NCI-H1417 treated with DMSO at 0.1 percent for 48 hours (cell line): ENCODE measurements around the gene NRP2.

Source experiments
- DNase-seq: peaks from one replicate; lab custom pipeline; 2025; lab: John Stamatoyannopoulos, UW

NRP2 gene

GRCh38 chr2:205776139-205776538 lies 93.8 kb downstream of the NRP2 start:
- no peak for DNase-seq

GRCh38 chr2:205776720-205777119 lies 94.4 kb downstream of the NRP2 start:
- no peak for DNase-seq

DNA sequence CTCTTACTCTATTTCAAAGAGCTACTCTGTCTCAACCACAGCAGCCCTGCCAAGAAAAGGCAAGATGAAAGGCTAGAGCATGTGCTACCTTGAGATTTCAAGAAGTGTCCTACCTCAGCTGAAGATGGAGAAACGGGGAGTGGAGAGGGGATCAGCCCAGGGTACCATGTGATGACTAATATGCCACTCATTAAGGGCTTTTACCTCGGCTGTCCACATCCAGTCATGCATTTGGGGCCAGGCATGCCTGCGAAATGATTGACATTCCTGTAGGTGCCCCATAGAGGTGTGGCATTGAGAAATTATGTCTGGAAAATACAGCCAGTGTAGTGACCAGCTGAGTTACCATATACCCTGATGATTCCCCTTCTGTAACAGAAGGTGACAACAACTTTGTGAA lies 96.1 kb downstream of the NRP2 start:
- no peak for DNase-seq

GRCh38 chr2:205780645-205781044 lies 98.3 kb downstream of the NRP2 start:
- no peak for DNase-seq

DNA sequence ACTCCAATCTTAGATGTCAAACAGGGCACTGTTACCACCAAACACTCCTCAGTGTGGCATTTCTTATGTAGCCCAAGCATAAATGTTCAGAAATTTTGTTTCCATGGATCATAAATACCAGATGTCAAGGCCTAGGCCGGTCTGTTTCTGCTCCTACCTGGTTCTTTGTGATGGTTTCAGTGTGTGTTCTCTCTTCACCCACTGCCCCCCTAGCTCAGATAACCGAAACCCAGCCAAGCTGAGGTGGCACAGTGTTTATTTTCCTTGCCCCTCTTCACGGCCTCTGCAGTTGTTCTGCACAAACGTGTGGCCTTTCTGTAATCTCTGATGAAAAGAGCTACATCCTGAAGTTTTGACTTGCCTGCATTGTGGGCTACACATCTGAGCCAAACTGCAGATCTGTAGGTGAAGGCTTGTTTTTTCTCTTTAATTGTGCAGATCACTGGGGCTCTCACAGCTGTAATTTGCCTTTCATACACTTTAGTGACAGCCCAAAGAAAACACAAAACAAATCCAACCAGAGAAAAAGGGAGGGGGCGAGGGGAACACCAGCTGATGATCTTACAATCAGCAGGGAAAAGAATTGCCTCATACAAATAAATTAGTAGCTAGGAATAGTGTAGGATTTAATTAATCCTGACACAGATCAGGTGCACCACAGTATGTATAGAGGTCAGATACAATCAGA lies 99.1 kb downstream of the NRP2 start:
- DNase-seq = no peak

GRCh38 chr2:205782941-205783340 lies 100.6 kb downstream of the NRP2 start:
- DNase-seq = no peak

DNA sequence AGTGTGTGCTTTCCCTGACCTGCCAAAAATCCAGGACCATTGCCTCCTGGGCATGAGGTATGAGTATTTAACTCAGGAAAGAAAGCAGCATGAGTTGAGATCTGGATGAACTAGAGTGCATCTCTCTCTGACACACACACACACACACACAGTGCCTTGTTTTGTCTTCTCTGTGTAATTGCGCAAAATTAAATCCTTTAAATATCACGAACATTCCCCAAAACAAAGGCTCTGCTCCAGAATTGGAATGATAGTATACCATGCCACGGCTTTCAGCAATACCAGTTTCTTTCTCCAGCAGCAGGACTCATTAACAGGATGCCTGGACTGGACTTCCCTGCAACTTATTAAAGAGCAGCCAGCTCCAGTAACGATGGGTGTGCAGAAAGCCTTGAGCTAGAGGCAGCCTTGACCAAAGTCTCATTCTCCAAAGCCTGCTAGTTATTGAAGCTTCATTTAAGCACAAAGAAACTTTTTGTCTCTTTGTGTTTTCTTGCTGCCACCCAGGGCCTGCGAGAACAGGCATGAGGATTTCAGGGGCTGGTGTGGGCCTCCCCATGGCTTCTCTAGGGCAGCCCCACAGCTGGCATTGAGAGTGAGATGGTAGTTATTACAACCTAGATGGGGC lies 101.7 kb downstream of the NRP2 start:
- no peak for DNase-seq

DNA sequence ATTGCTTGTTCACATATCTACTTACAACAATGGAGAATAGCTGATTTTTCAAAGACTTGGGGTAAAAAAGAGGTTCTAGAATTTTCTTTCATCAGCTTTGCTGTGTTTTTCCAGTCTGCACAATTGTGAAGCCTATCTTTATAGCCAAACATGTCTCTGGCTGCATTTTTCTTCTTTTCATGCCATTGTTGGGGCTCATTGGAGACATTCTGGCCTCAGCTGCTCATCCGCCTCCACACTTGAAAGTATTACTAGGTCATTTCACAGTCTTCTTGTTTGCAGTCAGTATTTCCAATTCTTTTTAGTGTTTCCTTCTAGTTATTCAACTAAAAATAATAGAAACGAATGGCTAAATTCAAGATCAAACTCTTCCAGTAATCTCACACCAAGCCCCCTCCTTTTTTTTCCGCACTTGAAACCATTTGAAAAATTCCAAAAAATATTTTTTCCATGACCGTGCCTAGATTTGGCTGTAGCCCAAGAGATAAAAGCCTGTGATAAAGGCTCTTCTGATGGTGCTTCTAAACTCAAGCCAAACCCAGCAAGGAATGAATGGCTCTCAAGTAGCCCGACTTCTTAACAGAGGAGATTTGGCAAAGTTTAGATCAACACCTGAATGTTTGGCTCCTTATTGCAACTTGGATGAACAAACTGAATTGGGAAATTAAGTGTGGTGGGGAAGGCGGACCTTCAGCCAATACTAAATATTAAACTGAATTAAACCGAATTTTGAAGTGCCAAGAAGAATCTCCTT lies 103.4 kb downstream of the NRP2 start:
- DNase-seq = no peak

DNA sequence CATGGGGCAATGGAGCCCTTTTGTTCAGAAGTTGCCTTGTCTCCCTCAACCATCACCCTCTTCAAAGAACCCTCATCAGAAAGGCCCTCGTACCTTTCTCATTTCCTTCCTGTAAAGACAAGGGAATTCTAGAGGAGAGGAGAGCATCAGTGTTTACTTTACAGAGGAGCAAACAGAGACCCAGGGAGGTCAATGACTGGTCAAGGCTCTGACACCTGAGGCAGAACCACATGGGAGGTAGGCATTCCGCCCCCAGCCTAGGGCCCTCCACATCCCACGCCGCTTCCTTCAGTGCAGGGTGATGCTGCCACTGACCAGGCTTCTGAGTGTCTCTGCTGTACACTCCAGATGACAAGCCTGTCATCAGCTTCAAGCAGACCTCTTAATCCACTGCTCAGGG lies 104.7 kb downstream of the NRP2 start:
- DNase-seq = no peak

DNA sequence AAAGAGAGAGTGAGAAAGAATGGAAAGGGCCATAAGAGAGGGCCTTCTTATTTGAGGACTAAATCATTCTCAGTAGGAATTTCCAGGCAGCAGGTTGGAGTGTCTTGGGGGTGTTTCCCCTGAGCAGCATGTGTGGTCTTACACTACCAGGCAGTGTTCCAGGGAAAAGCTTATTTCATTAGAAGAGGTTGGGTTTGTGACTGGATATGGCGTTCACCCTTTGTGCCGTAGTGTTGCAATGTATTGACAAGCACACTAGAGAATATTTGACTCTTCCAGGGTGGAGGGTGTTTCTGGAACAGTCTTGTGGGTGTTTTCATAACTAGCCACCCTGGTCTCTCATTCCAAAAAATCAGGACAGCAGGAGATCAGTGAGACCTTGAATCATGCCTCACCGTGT lies 105.5 kb downstream of the NRP2 start:
- DNase-seq = no peak

GRCh38 chr2:205789906-205790305 lies 107.6 kb downstream of the NRP2 start:
- no peak for DNase-seq

- DNase-seq = no peak
Measured at GRCh38 chr2:205792908-205793307, 110.6 kb downstream of the NRP2 start.

DNA sequence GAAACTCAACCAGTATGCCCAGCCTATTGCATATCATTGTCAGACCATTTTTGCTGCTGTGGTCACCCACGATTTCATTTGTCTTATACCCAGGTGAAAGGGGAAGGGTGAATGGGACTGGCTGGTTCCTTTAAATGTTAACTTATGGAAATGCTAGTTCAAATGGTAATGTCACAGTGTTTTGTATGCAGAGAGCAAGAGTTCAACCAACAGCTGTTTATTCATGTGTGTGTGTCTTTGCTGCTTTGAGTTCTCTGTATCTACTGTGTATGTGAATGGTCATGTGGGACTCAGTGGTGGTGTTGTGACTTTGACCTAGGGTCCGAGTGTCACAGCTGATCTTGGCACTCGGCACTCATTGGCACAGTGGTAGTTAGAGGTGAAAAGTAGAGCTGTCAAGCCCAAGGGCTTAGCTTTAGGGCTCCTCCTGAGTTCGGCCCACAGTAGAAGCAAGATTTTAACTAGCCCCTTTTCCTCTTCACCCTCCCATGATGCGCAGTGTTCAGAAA lies 114.6 kb downstream of the NRP2 start:
- no peak for DNase-seq

GRCh38 chr2:205797866-205798265 lies 115.6 kb downstream of the NRP2 start:
- DNase-seq = no peak

DNA sequence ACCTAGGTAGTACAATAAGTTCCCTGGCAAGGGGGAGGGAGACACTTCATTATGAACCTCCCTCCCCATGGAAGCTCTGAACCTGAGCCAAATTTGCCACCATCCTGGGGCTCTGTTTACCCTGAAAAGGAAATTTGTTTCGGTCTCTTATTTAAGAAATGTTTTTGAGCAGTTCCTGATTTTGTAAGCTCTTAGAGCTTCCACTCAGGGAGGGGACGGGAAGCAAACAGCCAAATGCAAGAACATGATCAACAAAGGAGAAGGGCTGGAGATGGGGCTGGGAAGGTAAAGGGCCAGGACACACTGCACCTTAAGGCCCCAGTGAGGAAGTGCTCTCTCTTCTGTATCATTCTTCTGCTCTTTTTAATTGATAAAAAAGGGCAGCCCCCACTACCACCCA lies 117.9 kb downstream of the NRP2 start:
- no peak for DNase-seq

DNA sequence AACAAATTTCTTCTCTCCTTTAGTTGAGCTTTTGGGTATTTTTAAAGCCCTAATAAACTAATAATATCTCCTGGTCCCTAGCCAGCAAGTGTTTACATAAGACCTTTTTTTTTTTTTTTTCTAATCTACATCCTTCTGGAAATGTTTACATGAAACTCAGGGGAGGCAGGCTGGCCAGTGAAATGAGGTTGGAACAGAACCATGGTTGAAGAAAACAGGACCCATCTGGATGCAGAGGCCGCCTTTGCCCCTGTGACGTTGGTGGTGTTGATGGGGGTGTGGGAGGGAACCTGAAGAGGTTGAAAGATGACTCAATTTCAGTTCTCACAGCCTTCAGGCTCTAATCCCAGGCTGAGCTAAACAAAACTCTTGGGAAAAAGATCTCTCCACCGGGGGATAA lies 118.5 kb downstream of the NRP2 start:
- no peak for DNase-seq

DNA sequence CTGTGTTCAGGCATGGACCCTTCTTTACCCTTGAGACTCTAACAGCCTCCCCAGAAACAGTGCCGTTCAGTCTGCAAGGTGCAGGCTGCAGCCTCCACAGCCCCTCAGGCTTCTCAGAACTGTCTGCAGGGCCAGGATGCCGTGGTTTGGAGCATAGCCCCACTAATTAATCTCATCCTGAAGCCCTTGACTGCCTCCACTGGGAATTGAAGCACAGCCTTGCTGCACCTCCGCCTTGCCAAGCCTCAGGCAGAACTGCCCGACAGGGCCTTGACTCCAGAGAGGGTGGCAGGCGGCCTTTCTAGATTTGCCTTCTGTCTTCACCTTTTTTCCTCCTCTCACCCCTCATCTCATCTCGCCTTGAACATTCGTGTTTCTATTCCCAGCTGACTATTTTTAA lies 119.8 kb downstream of the NRP2 start:
- no peak for DNase-seq

- DNase-seq = no peak
Measured at GRCh38 chr2:205802941-205803340, 120.6 kb downstream of the NRP2 start.

GRCh38 chr2:205803500-205803899 lies 121.2 kb downstream of the NRP2 start:
- no peak for DNase-seq

DNA sequence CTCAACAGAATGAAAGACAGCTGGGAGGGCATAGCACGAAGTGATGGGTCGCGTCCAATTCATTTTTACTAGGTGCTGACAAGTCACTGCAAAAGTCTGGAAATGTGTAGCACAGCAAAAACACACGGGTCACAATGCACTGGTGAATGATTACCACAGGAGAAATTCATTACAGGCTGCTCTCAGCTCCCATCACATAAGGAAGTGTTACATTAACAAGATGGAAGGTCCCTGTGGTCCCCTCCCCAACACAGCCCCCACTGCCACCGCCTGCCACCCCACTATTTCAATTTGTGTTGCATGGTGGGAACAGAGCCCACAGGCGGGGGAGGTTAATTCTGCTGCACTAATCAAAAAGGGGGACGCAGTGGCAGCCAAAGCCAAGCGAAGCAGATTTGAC lies 122.8 kb downstream of the NRP2 start:
- DNase-seq = no peak

DNA sequence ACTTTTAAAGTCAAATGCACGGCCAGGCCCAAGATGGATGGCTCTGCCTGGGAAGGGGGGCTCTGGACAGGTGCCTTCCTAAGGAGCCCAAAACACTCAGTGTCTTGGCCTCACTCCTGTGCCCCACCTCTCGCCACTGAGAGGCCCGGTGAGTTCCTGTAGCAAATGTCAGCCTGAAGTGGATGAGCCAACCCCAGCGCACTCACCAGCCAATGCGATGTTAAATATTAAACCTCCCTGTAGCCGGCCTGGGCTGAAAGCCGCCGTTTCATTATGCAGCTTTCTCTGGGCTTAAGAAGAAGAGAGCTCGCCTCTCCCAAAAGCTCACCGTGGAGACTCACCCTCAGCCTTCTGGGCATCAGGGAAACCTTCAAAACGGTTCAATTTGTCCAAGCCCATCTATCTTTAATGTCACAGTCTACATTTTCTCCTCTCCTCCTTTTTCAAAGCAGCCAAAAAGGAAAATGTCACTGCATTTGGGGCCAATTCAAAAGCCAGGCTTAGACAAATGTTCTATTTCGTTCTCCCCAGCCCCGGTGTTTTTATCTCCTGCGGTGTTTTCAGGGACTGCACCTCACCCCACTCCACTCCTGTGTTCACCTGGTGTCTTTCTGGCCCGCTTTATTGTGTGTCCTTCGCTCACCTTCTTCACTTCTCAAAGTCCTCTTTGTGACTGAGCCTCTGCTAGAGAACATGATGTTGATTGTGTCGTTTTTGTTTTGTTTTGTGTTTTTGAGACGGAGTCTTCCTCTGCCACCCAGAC lies 124.0 kb downstream of the NRP2 start:
- no peak for DNase-seq

DNA sequence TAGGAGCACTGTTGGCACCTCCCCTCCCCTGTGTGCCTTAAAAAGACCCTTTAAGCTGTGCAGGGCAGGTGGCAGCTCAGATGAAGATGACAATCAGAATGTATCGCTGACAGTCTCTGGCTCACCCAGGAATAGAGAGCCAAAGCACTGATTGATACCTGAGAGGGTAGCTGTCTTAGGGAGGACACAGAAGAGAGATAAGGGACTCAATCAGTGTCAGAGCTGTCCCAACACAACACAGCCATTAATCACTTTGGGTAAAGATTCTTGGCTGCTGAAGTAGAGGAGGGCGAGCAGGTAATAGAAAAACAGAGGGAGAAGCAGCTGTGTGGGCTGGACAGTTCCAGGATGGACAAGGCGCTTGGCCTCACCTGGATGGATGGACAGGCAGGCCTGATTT lies 124.9 kb downstream of the NRP2 start:
- no peak for DNase-seq
